KMS-11 (cell line): ENCODE data around the gene SETD5.

Experiments
- H2AFZ ChIP-seq: fragments of 200-600 bp; sonication (generic); 2 replicates; pipeline ENCODE4 v1.6.1; 2016; ENCODE audit warnings: antibody characterized with exemption, mixed run types, low read depth
- H3K27ac ChIP-seq: fragments of 200-600 bp; sonication (generic); 2 replicates; pipeline ENCODE4 v1.6.1; 2016; ENCODE audit warnings: mild to moderate bottlenecking, mixed run types
- H3K27me3 ChIP-seq: fragments of 200-600 bp; sonication (generic); 2 replicates; pipeline ENCODE4 v1.6.1; 2017; ENCODE audit warnings: mild to moderate bottlenecking, low read depth, mixed run types, moderate library complexity; ENCODE audit not compliant: insufficient read depth
- H3K36me3 ChIP-seq: fragments of 200-600 bp; sonication (generic); 2 replicates; pipeline ENCODE4 v1.6.1; 2017; ENCODE audit warnings: mild to moderate bottlenecking, mixed run types; ENCODE audit not compliant: insufficient read depth
- H3K4me1 ChIP-seq: fragments of 200-600 bp; sonication (generic); 2 replicates; pipeline ENCODE4 v1.6.1; 2016; ENCODE audit warnings: mild to moderate bottlenecking, low read depth, mixed run types; ENCODE audit not compliant: poor library complexity, severe bottlenecking
- H3K4me2 ChIP-seq: fragments of 200-600 bp; sonication (generic); 2 replicates; pipeline ENCODE4 v1.7.0; 2016; ENCODE audit warnings: mild to moderate bottlenecking, mixed run types
- H3K4me3 ChIP-seq: fragments of 200-600 bp; sonication (generic); IDR thresholded peaks from 2 replicates; pipeline ENCODE4 v1.6.1; 2017; ENCODE audit warnings: low read depth, low read length, mixed read lengths; ENCODE audit not compliant: insufficient read depth
- H3K79me2 ChIP-seq: fragments of 200-600 bp; sonication (generic); 2 replicates; pipeline ENCODE4 v1.6.1; 2016; ENCODE audit warnings: low read depth, mixed run types; ENCODE audit not compliant: insufficient read depth
- H3K9ac ChIP-seq: fragments of 200-600 bp; sonication (generic); 2 replicates; pipeline ENCODE4 v1.6.1; 2016; ENCODE audit warnings: mild to moderate bottlenecking, mixed run types
- H4K20me1 ChIP-seq: fragments of 200-600 bp; sonication (generic); 2 replicates; pipeline ENCODE4 v1.6.1; 2016; ENCODE audit warnings: mild to moderate bottlenecking, mixed run types; ENCODE audit not compliant: insufficient read depth
- CTCF ChIP-seq: fragments of 200-600 bp; sonication (generic); conservative IDR thresholded peaks from 2 replicates; pipeline ENCODE4 v1.6.1; 2017; ENCODE audit warnings: low read depth, mild to moderate bottlenecking, antibody characterized with exemption, low read length, moderate library complexity, mixed read lengths

SETD5 gene

DNA sequence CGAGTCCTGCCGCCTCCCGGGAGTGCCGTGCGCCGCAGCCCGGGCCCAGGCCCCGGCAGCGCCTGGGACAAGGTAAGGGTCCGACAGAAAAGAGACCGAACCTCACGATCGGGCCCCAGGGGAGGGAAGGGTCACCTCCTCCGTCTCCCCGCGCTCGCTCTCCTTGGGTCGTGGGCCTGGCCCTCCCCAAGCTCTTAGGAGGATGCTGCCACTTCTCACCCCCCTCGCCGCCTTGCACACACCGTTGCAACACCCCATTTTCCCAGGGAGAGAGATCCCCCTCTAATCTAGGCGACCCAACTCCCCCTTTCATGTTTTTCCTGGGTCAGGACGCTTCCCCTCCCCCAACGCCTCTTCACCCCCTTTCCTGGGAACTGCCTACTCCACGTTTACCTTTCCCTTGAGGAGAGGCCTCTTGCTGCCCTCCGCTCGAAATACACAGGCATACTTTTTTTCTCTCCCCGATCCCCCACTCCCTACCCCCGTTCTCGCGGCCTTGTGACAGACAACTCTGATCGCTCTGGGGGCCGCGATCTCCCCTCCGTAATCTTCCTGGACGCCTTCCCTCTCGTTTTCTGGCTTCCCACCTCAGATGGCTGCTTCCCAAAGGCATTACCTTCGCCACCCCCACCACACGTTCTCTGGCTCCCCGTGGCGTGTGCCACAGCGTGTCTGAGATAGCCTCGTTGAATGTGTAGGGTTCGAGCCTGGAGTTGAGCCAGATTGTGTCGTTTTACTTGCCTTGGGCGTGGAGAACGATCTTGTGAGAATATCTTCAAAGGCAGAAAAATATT, 688 bp downstream of the SETD5 start:
- H3K4me3 ChIP-seq: peak overlapping the region; percentile 82

GRCh38 chr3:9398700-9399336, 1.4 kb downstream of the SETD5 start:
- TF ChIP-seq CTCF: no peak
- Histone ChIP-seq H3K36me3 (0 out of 2 replicates have a peak, but pooled peaks cover 4% of the 10 kb centered on the region), H4K20me1 (peaks cover 38% of the 10 kb centered on the region), H3K9ac (peak overlapping the region; percentile 94), H3K4me3 (peak overlapping the region; percentile 82), H3K27ac (peak overlapping the region; percentile 96), H3K27me3 (no peaks in the 10 kb centered on the region), H3K4me2 (peak overlapping the region; percentile 92), H3K79me2 (peaks cover 84% of the 10 kb centered on the region), H2AFZ (no peak overlapping the region), H3K4me1 (peaks cover 60% of the 10 kb centered on the region)

More for the DNA sequence above, 688 bp downstream of the SETD5 start:
- H3K36me3 ChIP-seq: 0 out of 2 replicates have a peak, but pooled peaks cover 4% of the 10 kb centered on the region
- H3K4me2 ChIP-seq: peak overlapping the region; percentile 92
- peak overlapping the region; percentile 96 for H3K27ac ChIP-seq
- H3K4me1 ChIP-seq: peaks cover 60% of the 10 kb centered on the region
- H2AFZ ChIP-seq: no peak overlapping the region
- peaks cover 84% of the 10 kb centered on the region for H3K79me2 ChIP-seq
- no peaks in the 10 kb centered on the region for H3K27me3 ChIP-seq
- H4K20me1 ChIP-seq: peaks cover 31% of the 10 kb centered on the region
- no peak for TF ChIP-seq CTCF
- peak overlapping the region; percentile 94 for H3K9ac ChIP-seq

- no peaks in the 10 kb centered on the region for H3K27me3 ChIP-seq
- TF ChIP-seq CTCF: no peak
- H3K9ac ChIP-seq: peak overlapping the region; percentile 94
- peaks cover 60% of the 10 kb centered on the region for H3K4me1 ChIP-seq
- peaks cover 84% of the 10 kb centered on the region for H3K79me2 ChIP-seq
- H3K36me3 ChIP-seq: 0 out of 2 replicates have a peak, but pooled peaks cover 3% of the 10 kb centered on the region
- H4K20me1 ChIP-seq: peaks cover 43% of the 10 kb centered on the region
- H3K4me3 ChIP-seq: no peak overlapping the region
- H3K27ac ChIP-seq: peak overlapping the region; percentile 96
- peak overlapping the region; percentile 92 for H3K4me2 ChIP-seq
- H2AFZ ChIP-seq: no peak overlapping the region
Observed at GRCh38 chr3:9399337-9399703, 1.9 kb downstream of the SETD5 start.

DNA sequence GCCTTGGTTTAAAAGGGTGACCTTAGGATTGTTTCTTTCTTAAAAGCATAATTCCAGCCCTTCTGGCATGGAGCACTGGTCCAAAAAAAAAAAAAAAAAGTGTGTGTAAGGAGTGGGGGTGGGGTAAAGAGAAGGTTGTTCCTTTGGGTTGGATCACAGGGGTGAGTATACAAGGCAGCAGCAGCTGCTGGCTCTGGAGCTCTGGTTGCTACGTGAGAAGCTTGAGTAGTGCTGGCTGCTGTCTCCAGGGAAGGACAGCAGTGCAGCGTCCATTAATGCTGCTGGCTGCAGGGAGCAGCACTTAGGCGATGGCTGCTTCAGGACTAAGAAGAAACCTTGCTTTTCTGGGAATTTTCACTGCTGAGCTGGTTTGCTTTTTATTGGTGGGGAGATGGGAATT, 2.3 kb downstream of the SETD5 start:
- Histone ChIP-seq H3K27me3 (no peaks in the 10 kb centered on the region), H3K4me1 (peaks cover 60% of the 10 kb centered on the region), H3K4me2 (peak overlapping the region; percentile 92), H4K20me1 (peaks cover 47% of the 10 kb centered on the region), H3K4me3 (no peak overlapping the region), H3K36me3 (no peaks in the 10 kb centered on the region), H3K9ac (peak overlapping the region; percentile 94; the same call in 1 of the 2 replicates), H3K27ac (peak overlapping the region; percentile 96; the same call in 1 of the 2 replicates), H3K79me2 (peaks cover 84% of the 10 kb centered on the region), H2AFZ (no peak overlapping the region)
- TF ChIP-seq CTCF: no peak
